ENCODE data around the gene LPAR3.

- TF ChIP-seq CTCF (conservative IDR thresholded peaks at IDR 0.05; ENCODE audit: low read depth, low read length) (no peak), EZH2 (IDR thresholded peaks at IDR 0.05; ENCODE audit: borderline replicate concordance, low read depth, low read length, poor library complexity, severe bottlenecking) (no peak)
These were observed 117.5 kb downstream of the LPAR3 start for GRCh38 chr1:84775535-84775920.

Data from A673 (cell line).